Measurements from ENCODE around the gene SMIM13. TPM values are rescaled to one million over a fixed set of nuclear protein-coding genes. Genes with fewer than 3 reads are reported as not detected.
"Not testable (repeated sequence)": the region's sequence is repeated elsewhere in the genome, so short reads cannot be mapped to it uniquely, and the experiment has no call there.

The SMIM13 gene
- total RNA-seq, 2 experiments from 2014 or later: 9.1 to 11.5 TPM

GRCh38 chr6:11111769-11112437, 18.3 kb downstream of the SMIM13 start:
- ATAC-seq (no peak), DNase-seq (no peak)
- peaks cover 22% of the 10 kb centered on the region for H3K4me1 Mint-ChIP-seq
- H3K4me3 Mint-ChIP-seq: no peak overlapping the region
- no peaks in the 10 kb centered on the region for H3K9me3 Mint-ChIP-seq (ENCODE audit: low read depth)
- H3K27me3 Mint-ChIP-seq: no peaks in the 10 kb centered on the region
- H3K36me3 Mint-ChIP-seq: peaks cover 3% of the 10 kb centered on the region
- CTCF ChIA-PET: interaction anchor here (1.0 kb wide), 1 partner anchor 14 kb away, joined by 3 read pairs; no protein-coding TSS in a partner anchor
- no peak overlapping the region for H3K27ac Mint-ChIP-seq

DNA sequence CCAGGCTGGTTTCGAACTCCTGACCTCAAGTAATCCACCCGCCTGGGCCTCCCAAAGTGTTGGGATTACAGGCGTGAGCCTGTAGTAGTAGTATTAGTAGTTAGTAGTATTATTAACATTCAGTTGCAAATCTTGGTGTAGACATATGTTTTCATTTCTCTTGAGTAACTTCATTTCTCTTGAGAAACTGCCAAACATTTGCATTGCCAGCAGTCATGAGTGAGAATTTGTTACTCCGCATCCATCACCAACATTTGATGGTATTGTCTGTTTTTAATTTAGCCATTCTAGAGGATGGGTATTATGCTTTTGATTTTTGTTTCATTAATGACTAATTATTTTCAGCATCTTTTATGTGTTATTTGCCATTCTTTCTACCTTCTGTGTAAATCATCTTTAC, 19.4 kb downstream of the SMIM13 start:
- H3K9me3 Mint-ChIP-seq (ENCODE audit: low read depth): no peaks in the 10 kb centered on the region
- peaks cover 22% of the 10 kb centered on the region for H3K4me1 Mint-ChIP-seq
- no peak for ATAC-seq
- H3K27ac Mint-ChIP-seq: no peak overlapping the region
- H3K4me3 Mint-ChIP-seq: no peak overlapping the region
- no peak for DNase-seq
- CTCF ChIA-PET: interaction anchor here (1.6 kb wide), 1 partner anchor 44 kb away, joined by 4 read pairs; no protein-coding TSS in a partner anchor
- H3K36me3 Mint-ChIP-seq: peaks cover 3% of the 10 kb centered on the region
- H3K27me3 Mint-ChIP-seq: no peaks in the 10 kb centered on the region

DNA sequence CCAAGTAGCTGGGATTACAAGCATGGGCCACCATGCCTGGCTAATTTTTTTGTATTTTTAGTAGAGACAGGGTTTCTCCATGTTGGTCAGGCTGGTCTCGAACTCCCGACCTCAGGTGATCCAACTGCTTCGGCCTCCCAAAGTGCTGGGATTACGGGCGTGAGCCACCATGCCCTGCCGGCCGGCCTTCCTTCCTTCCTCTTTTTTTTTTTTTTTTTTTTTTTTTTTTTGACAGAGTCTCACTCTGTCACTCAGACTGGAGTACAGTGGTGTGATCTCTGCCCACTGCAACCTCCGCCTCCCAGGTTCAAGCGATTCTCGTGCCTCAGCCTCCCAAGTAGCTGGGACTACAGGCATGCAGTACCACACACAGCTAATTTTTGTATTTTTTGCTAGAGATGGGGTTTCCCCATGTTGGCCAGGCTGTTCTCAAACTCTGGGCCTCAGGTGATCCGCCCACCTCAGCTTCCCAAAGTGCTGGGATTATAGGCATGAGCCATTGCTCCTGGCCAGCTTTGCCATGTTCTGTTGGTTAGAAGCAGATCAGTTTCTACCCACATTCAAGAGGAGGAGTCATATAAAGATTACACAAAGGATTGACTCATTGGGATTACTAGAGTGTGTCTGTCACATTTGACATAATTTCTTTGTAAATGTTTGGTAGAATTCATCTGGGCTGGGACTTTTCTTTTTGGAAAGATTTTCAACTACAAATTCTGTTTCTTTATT, 22.3 kb downstream of the SMIM13 start:
- CTCF ChIA-PET; DNase-seq; H3K4me3 Mint-ChIP-seq; H3K36me3 Mint-ChIP-seq; H3K9me3 Mint-ChIP-seq (ENCODE audit: low read depth); H3K27me3 Mint-ChIP-seq; ATAC-seq; H3K27ac Mint-ChIP-seq: not testable (repeated sequence)
- peaks cover 20% of the 10 kb centered on the region for H3K4me1 Mint-ChIP-seq

GRCh38 chr6:11120271-11121005, 26.8 kb downstream of the SMIM13 start:
- DNase-seq: no peak
- ATAC-seq: no peak
- CTCF ChIA-PET: no interaction called here
- Mint-ChIP-seq H3K4me1 (peaks cover 5% of the 10 kb centered on the region), H3K4me3 (no peak overlapping the region), H3K9me3 (ENCODE audit: low read depth) (no peaks in the 10 kb centered on the region), H3K36me3 (peaks cover 3% of the 10 kb centered on the region), H3K27me3 (no peaks in the 10 kb centered on the region), H3K27ac (no peak overlapping the region)

- H3K36me3 Mint-ChIP-seq: peaks cover 11% of the 10 kb centered on the region
- no peak overlapping the region for H3K4me3 Mint-ChIP-seq
- no peak overlapping the region for H3K27ac Mint-ChIP-seq
- no peaks in the 10 kb centered on the region for H3K9me3 Mint-ChIP-seq (ENCODE audit: low read depth)
- H3K27me3 Mint-ChIP-seq: no peaks in the 10 kb centered on the region
- no peaks in the 10 kb centered on the region for H3K4me1 Mint-ChIP-seq
- CTCF ChIA-PET: no interaction called here
- DNase-seq (no peak), ATAC-seq (no peak)
These were observed 28.2 kb downstream of the SMIM13 start for GRCh38 chr6:11121851-11122250.

GRCh38 chr6:11122380-11122779, 28.7 kb downstream of the SMIM13 start:
- CTCF ChIA-PET: no interaction called here
- no peaks in the 10 kb centered on the region for H3K9me3 Mint-ChIP-seq (ENCODE audit: low read depth)
- no peak overlapping the region for H3K4me3 Mint-ChIP-seq
- no peaks in the 10 kb centered on the region for H3K27me3 Mint-ChIP-seq
- ATAC-seq (no peak), DNase-seq (no peak)
- H3K27ac Mint-ChIP-seq: no peak overlapping the region
- peaks cover 15% of the 10 kb centered on the region for H3K36me3 Mint-ChIP-seq
- no peaks in the 10 kb centered on the region for H3K4me1 Mint-ChIP-seq

DNA sequence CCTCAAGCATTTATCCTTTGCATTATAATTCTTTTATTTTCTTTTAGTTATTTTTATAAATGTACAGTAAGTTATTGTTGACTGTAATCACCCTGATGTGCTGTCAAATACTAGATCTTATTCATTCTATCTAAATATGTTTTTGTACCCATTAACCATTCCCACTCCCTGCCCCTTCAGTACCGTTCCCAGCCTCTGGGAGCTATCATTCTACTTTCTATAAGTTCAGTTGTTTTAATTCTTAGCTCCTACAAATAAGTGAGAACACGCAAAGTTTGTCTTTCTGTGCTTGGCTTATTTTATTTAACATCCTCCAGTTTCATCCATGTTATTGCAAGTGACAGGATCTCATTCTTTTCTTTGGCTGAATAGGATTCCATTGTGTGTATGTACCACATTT, 30.3 kb downstream of the SMIM13 start:
- H3K4me1 Mint-ChIP-seq: no peaks in the 10 kb centered on the region
- H3K4me3 Mint-ChIP-seq: no peak overlapping the region
- peaks cover 18% of the 10 kb centered on the region for H3K36me3 Mint-ChIP-seq
- DNase-seq (no peak), ATAC-seq (no peak)
- H3K27me3 Mint-ChIP-seq: no peaks in the 10 kb centered on the region
- no peaks in the 10 kb centered on the region for H3K9me3 Mint-ChIP-seq (ENCODE audit: low read depth)
- H3K27ac Mint-ChIP-seq: no peak overlapping the region
- CTCF ChIA-PET: interaction anchor here (0.9 to 1.1 kb wide), 2 partner anchors 372 to 646 kb away, joined by 3 to 5 read pairs; no protein-coding TSS in a partner anchor

- peaks cover 5% of the 10 kb centered on the region for H3K4me1 Mint-ChIP-seq
- CTCF ChIA-PET: no interaction called here
- DNase-seq: no peak
- H3K9me3 Mint-ChIP-seq (ENCODE audit: low read depth): no peaks in the 10 kb centered on the region
- no peak overlapping the region for H3K4me3 Mint-ChIP-seq
- H3K27ac Mint-ChIP-seq: no peak overlapping the region
- H3K36me3 Mint-ChIP-seq: peaks cover 19% of the 10 kb centered on the region
- ATAC-seq: no peak
- H3K27me3 Mint-ChIP-seq: no peaks in the 10 kb centered on the region
These were observed 33.2 kb downstream of the SMIM13 start for GRCh38 chr6:11126876-11127275.

DNA sequence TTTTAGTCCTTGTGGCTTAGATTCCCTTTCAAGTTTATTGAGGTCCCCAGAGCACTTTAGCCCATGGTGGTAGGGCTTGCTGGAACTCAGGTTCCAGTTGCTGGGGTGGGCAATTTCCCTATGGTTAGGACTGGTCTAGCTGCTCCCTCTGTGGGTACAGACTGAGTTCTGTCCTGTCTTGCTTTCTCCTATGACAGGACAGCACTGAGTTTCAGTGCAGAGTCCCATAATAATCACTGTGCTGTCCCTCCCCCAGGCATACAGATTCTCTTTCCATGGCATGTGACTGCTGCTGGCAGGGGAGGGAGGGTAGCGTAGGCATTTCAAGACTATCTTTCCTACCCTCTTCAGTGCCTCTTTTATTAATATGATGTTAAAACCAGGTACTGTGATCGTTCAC, 35.0 kb downstream of the SMIM13 start:
- Mint-ChIP-seq H3K4me3 (no peak overlapping the region), H3K9me3 (ENCODE audit: low read depth) (no peaks in the 10 kb centered on the region), H3K36me3 (peaks cover 17% of the 10 kb centered on the region), H3K27ac (no peak overlapping the region), H3K27me3 (no peaks in the 10 kb centered on the region), H3K4me1 (peaks cover 5% of the 10 kb centered on the region)
- ATAC-seq: no peak
- no peak for DNase-seq
- CTCF ChIA-PET: no interaction called here

GRCh38 chr6:11129908-11130565, 36.4 kb downstream of the SMIM13 start:
- DNase-seq: no peak
- no peak overlapping the region for H3K27ac Mint-ChIP-seq
- H3K36me3 Mint-ChIP-seq: peaks cover 21% of the 10 kb centered on the region
- H3K9me3 Mint-ChIP-seq (ENCODE audit: low read depth): no peaks in the 10 kb centered on the region
- H3K4me1 Mint-ChIP-seq: peaks cover 5% of the 10 kb centered on the region
- ATAC-seq: no peak
- H3K4me3 Mint-ChIP-seq: no peak overlapping the region
- CTCF ChIA-PET: interaction anchor here (1.2 kb wide), 1 partner anchor 360 kb away, joined by 3 read pairs; no protein-coding TSS in a partner anchor
- H3K27me3 Mint-ChIP-seq: no peaks in the 10 kb centered on the region

GRCh38 chr6:11130605-11131004, 37.0 kb downstream of the SMIM13 start:
- Mint-ChIP-seq H3K4me1 (peaks cover 5% of the 10 kb centered on the region), H3K4me3 (no peak overlapping the region), H3K9me3 (ENCODE audit: low read depth) (no peaks in the 10 kb centered on the region), H3K27ac (no peak overlapping the region), H3K27me3 (no peaks in the 10 kb centered on the region), H3K36me3 (peaks cover 23% of the 10 kb centered on the region)
- no peak for ATAC-seq
- CTCF ChIA-PET: no interaction called here
- no peak for DNase-seq

DNA sequence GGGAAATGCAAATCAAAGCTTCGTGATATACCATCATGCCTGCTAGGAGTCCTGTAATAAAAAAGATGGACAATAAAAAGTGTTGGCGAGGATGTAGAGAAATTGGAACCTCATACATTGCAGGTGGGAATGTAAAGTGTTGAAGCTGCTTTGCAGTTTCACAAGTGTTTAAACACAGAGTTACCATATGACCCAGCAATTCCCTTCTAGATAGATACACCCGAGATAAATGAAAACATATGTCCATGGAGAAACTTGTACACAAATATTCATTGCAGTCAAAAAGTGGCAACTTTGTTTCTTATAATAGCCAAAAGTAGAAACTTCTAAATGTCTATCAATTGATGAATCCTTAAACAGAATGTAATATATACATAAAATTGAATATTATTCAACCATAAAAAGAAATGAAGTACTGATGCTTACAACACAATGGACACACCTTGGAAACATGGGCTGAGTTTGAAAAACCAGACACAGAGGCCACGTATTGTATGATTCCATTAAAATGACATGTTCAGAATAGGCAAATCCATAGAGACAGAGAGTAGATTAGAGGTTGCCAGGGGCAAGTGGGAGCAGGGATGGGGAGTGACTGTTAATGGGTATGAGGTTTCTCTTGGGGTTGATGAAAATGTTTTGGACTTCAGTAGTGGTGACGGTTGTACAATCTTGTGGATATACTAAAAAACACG, 38.7 kb downstream of the SMIM13 start:
- Mint-ChIP-seq H3K27me3 (no peaks in the 10 kb centered on the region), H3K9me3 (ENCODE audit: low read depth) (no peaks in the 10 kb centered on the region), H3K27ac (no peak overlapping the region), H3K36me3 (peaks cover 17% of the 10 kb centered on the region), H3K4me3 (no peak overlapping the region), H3K4me1 (peaks cover 5% of the 10 kb centered on the region)
- no peak for ATAC-seq
- no peak for DNase-seq
- CTCF ChIA-PET: interaction anchor here (1.3 kb wide), 2 partner anchors 12 to 364 kb away, joined by 4 to 5 read pairs; no protein-coding TSS in a partner anchor

DNA sequence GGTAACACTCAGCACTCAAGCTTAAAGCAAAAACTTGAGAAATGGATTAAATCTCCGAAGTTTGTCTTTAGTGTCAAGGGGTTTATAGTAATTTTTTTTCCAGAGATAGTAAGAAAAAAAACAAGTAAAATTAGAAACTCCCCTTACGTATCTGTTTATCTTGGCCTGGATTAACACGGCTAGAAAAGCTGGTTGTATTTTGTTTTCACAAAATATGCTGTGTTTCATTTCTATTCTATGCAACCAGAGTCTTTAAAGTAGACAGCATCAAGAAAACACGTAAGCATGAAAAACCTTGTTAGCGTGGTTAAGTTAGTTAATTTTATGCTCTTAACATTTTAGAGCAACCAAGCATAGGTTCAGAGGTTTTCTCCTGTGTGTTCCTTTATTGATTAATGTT, 39.6 kb downstream of the SMIM13 start:
- H3K36me3 Mint-ChIP-seq: peaks cover 14% of the 10 kb centered on the region
- ATAC-seq (no peak), DNase-seq (no peak)
- no peak overlapping the region for H3K27ac Mint-ChIP-seq
- no peaks in the 10 kb centered on the region for H3K9me3 Mint-ChIP-seq (ENCODE audit: low read depth)
- CTCF ChIA-PET: interaction anchor here (1.0 kb wide), 1 partner anchor 11 kb away, joined by 3 read pairs; no protein-coding TSS in a partner anchor
- no peak overlapping the region for H3K4me3 Mint-ChIP-seq
- no peaks in the 10 kb centered on the region for H3K27me3 Mint-ChIP-seq
- H3K4me1 Mint-ChIP-seq: peaks cover 5% of the 10 kb centered on the region

Measured in activated CD8-positive, alpha-beta memory T cell treated with anti-CD3 and anti-CD28 coated beads, Interleukin-2, amount 10 ng/mL, durations not matched to agents 7 days and 5 days (primary cell).